ENCODE results near the gene EFNA4. TPM values are rescaled to one million over a fixed set of nuclear protein-coding genes. Genes with fewer than 3 reads are reported as not detected.
A peak's percentile ranks its signal among the peaks of the same experiment; 100 is the strongest.

Gene EFNA4
- total RNA-seq, 1 donor from 2014 or later = 10.7 TPM

DNA sequence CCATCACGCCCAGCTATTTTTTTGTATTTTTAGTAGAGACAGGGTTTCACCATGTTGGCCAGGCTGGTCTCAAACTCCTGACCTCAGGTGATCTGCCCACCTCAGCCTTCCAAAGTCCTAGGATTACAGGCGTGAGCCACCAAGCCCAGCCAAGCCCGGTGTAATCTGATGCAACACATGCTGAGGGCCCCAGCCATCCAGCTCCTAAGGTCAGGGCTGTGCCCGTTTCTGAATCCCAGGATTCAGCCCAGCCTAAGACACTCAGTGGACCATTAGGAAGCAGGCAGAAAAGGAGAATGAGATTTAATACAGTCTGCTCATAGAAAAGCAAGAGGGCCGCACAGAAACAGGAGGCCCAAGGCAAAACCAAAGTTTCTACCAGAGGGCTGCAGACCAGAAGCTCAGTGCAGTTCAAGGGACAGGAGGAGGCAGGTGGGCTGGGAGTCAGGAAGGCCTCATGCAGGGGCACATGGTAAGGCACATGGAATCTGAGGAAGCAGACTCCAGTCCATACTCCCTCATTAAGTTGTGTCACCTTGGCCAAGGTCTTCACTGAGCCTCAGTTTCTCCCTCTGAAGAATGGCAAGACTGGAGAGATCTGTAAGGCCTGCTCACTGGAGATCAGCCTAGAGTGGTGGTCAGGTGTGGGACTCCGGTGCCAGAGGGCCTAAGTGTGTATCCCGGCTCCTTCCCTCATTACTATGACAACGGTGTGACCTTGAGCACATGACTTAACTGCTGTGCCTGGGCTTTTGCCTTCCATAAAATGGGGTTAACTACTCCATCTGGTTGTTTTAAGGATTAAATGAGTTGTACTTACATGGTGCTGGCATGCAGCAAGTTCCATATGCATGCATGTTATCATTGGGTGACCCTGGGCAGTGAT lies 14.8 kb upstream of the EFNA4 start:
- Mint-ChIP-seq H3K4me3 (peak overlapping the region; percentile 90), H3K4me1 (peaks cover 62% of the 10 kb centered on the region), H3K27ac (no peak overlapping the region), H3K27me3 (ENCODE audit: insufficient read depth, low read depth) (peaks cover 10% of the 10 kb centered on the region), H3K9me3 (no peaks in the 10 kb centered on the region), H3K36me3 (no peaks in the 10 kb centered on the region)
- peaks cover 20% of the 10 kb centered on the region for H3K4me1 ChIP-seq
- H3K4me3 ChIP-seq = no peak overlapping the region
- no peak for TF ChIP-seq CTCF (IDR thresholded peaks at IDR 0.05)
- peaks cover 25% of the 10 kb centered on the region for H3F3A ChIP-seq (ENCODE audit: low read depth)
- no peak overlapping the region for H3K27ac ChIP-seq
- no peak overlapping the region for H2AFZ ChIP-seq (replicated peaks)
- H3K79me2 ChIP-seq (ENCODE audit: low read depth) = no peaks in the 10 kb centered on the region
- peaks cover 16% of the 10 kb centered on the region for H4K20me1 ChIP-seq (ENCODE audit: low read depth)
- no peak overlapping the region for H3K9ac ChIP-seq
- no peak for DNase-seq (ENCODE audit: low spot score)
- peaks cover 20% of the 10 kb centered on the region for H3K27me3 ChIP-seq
- no peaks in the 10 kb centered on the region for H3K36me3 ChIP-seq
- no peaks in the 10 kb centered on the region for H3K9me3 ChIP-seq (ENCODE audit: low read depth)
- no peak overlapping the region for H3K4me2 ChIP-seq

DNA sequence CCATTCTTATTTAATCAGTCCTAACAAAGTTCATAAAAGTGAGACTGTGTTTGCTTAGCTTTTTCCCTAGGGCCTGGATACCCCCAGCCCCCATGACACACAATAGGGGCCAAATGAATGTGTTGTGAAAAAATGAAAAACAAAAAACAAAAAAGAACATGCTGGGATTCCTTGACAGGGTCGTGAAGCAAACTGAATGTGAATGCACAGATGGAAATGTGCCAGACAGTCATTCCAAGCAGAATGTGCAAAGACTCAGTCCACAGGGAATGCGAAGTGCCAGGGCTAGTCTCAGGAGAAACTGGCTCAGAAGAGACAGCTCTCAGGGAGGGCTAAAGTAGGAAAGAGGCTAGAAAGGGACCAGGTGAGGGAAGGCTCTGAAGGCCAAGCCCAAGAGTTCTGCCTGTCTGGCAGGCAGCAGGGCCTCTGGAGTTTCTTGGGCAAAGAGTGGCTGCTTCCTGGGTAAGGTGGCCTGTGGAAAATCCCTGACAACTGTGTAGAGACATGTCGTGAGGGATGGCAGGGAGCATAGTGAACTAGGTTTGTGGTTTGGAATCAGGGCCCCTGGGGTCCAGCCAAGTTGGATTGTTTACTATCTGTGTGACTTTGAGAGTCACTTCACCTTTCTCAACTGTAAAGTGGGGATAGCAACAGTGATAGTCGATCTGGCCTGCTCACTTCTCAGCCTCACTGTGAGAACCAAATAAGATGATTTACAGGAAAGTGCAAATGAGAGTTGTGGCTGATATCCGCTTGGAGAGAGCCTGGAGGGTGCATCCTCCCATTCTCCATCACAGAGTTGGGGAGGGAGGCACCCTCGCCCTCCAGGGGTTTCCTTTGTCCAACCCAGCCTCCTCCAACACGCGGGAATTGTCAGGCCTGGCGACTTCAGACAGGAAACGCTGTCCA lies 13.6 kb upstream of the EFNA4 start:
- Histone ChIP-seq H3F3A (ENCODE audit: low read depth) (peaks cover 25% of the 10 kb centered on the region), H3K27ac (no peak overlapping the region), H3K4me1 (peaks cover 16% of the 10 kb centered on the region), H2AFZ (replicated peaks) (no peak overlapping the region), H3K36me3 (no peaks in the 10 kb centered on the region), H3K9me3 (ENCODE audit: low read depth) (no peaks in the 10 kb centered on the region), H3K4me2 (peak overlapping the region; percentile 89), H3K27me3 (peaks cover 20% of the 10 kb centered on the region), H4K20me1 (ENCODE audit: low read depth) (peaks cover 16% of the 10 kb centered on the region), H3K79me2 (ENCODE audit: low read depth) (no peaks in the 10 kb centered on the region), H3K9ac (no peak overlapping the region), H3K4me3 (peak overlapping the region; percentile 72)
- H3K4me1 Mint-ChIP-seq = peaks cover 51% of the 10 kb centered on the region
- peak overlapping the region; percentile 94 for H3K27ac Mint-ChIP-seq
- H3K36me3 Mint-ChIP-seq = no peaks in the 10 kb centered on the region
- DNase-seq (ENCODE audit: low spot score) = no peak
- no peaks in the 10 kb centered on the region for H3K9me3 Mint-ChIP-seq
- no peak for TF ChIP-seq EZH2 (IDR thresholded peaks at IDR 0.05)
- no peak for TF ChIP-seq CTCF (IDR thresholded peaks at IDR 0.05)
- TF ChIP-seq EZH2phosphoT487 (IDR thresholded peaks at IDR 0.05) = no peak
- H3K4me3 Mint-ChIP-seq = peak overlapping the region; percentile 90
- H3K27me3 Mint-ChIP-seq (ENCODE audit: insufficient read depth, low read depth) = peaks cover 9% of the 10 kb centered on the region

DNA sequence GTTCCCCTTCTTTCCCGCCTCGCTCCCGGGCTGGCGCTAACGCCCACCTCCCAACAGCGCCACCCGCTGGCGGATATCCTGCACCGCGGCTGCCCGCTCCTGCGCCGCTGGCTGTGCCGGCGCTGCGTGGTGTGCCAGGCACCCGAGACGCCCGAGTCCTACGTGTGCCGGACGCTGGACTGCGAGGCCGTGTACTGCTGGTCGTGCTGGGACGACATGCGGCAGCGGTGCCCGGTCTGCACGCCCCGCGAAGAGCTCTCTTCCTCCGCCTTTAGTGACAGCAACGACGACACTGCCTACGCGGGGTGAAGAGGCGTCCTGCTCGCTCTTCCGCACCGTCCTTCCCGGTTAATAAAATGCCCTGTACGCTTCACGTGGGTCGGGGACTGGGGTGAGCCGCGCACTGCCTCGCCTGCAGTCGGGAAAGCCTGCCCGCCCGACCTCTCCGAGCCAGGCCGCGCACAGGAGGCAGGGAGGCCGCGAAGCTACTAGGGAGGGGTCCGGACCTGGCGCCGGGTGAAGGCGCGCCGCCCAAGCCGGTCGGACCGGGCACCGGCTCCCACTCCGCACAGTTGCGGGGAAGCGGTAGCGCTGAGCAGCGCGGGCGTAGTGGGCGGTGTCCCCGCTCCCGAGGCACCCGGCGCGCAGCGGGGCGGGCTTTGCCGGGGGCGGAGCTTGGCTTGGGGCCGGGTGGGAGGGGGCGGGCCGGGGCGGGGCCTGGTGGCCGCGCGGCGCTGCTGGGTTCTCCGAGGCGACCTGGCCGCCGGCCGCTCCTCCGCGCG lies 12.8 kb upstream of the EFNA4 start, which contains the start of gene ADAM15:
ADAM15 (plus strand) TSS at position 757 of the 782 bp plus-strand sequence. CDS start 71 bp downstream, outside the sequence.
- no peak within 1 kb of the TSS for H3K9ac ChIP-seq
- Mint-ChIP-seq H3K4me3 (peak within 1 kb of the TSS; percentile 90), H3K27me3 (ENCODE audit: insufficient read depth, low read depth) (peaks cover 9% of the 10 kb centered on the region), H3K9me3 (no peaks in the 10 kb centered on the region), H3K36me3 (no peaks in the 10 kb centered on the region), H3K4me1 (peaks cover 44% of the 10 kb centered on the region), H3K27ac (peak within 1 kb of the TSS; percentile 94)
- peak within 1 kb of the TSS; percentile 89 for H3K4me2 ChIP-seq
- no peaks in the 10 kb centered on the region for H3K36me3 ChIP-seq
- H3K9me3 ChIP-seq (ENCODE audit: low read depth) = no peaks in the 10 kb centered on the region
- H3K27ac ChIP-seq = no peak within 1 kb of the TSS
- peaks cover 25% of the 10 kb centered on the region for H3F3A ChIP-seq (ENCODE audit: low read depth)
- H2AFZ ChIP-seq (replicated peaks) = peak within 1 kb of the TSS; percentile 86
- TF ChIP-seq EZH2phosphoT487 (IDR thresholded peaks at IDR 0.05) = peak; percentile 30
- peak; percentile 92 for TF ChIP-seq CTCF (IDR thresholded peaks at IDR 0.05)
- TF ChIP-seq EZH2 (IDR thresholded peaks at IDR 0.05) = no peak
- H3K4me1 ChIP-seq = peaks cover 16% of the 10 kb centered on the region
- H4K20me1 ChIP-seq (ENCODE audit: low read depth) = peaks cover 16% of the 10 kb centered on the region
- peak within 1 kb of the TSS; percentile 72 for H3K4me3 ChIP-seq
- H3K27me3 ChIP-seq = peaks cover 20% of the 10 kb centered on the region
- no peaks in the 10 kb centered on the region for H3K79me2 ChIP-seq (ENCODE audit: low read depth)
- DNase-seq (ENCODE audit: low spot score) = peak; percentile 95
